ENCODE data around the gene IFT57. TPM values are rescaled to one million over a fixed set of nuclear protein-coding genes. Genes with fewer than 3 reads are reported as not detected.
"Not testable (repeated sequence)": the region's sequence is repeated elsewhere in the genome, so short reads cannot be mapped to it uniquely, and the experiment has no call there.

IFT57 gene, protein sequence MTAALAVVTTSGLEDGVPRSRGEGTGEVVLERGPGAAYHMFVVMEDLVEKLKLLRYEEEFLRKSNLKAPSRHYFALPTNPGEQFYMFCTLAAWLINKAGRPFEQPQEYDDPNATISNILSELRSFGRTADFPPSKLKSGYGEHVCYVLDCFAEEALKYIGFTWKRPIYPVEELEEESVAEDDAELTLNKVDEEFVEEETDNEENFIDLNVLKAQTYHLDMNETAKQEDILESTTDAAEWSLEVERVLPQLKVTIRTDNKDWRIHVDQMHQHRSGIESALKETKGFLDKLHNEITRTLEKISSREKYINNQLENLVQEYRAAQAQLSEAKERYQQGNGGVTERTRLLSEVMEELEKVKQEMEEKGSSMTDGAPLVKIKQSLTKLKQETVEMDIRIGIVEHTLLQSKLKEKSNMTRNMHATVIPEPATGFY
- total RNA-seq (ENCODE audit: unreplicated experiment) = 31.4 TPM
- long read RNA-seq, transcript IFT57-201 (11 exons, 3,203 nt) = major isoform, 25 of 31 reads
- long read RNA-seq, partial matches to known transcripts = 5 of 31 reads
- long read RNA-seq, other reads (novel, unspliced or antisense) = 1 of 31 reads

DNA sequence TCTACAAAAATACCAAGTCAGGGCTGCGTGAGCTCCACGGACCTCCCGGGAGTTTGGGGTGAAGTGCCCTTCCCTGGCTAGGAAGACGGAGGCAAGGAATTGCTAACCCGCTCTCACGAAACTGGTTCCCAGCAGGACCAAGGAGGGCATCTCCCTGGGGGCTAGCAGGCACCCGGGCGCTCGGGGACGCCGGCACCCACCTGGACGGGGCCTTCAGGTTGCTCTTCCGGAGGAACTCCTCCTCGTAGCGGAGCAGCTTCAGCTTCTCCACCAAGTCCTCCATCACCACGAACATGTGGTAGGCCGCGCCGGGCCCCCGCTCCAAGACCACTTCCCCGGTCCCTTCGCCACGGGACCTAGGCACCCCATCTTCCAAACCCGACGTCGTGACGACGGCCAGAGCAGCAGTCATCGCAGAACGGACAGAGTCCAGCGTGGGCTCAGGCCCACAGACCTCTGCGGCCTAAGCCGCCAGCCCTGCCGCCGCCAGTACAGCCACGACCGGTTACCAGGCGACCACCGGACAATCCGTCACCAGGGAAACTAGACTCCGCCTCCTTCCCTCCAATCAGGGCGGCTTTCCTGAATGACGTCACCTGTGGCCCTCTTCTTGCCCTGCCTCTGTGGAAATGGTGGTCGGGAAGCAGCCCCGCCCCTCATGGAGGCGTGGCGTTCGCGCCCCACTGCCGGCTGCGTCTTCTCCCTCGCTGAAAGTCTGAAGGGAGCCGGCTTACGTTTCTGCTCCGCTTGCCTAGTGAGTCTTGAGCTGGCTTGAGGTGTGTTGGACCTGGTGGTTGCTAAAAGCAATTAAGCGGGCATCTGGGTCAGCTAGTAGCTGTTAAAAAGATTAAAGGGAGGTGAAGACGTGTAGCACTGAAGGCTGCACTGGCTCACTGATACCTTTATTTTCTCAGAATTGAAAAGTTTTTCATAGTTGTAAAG, at the start of gene IFT57:
TSS of gene IFT57 (minus strand) at position 514 of the 942 bp plus-strand sequence. CDS start at position 412, 102 bp downstream.
- peak; percentile 96 for DNase-seq (ENCODE audit: low spot score)
- Mint-ChIP-seq H3K4me3 (ENCODE audit: unreplicated experiment) (peak within 1 kb of the TSS; percentile 98), H3K27me3 (ENCODE audit: unreplicated experiment) (peaks cover 6% of the 10 kb centered on the region), H3K27ac (ENCODE audit: unreplicated experiment) (peak within 1 kb of the TSS; percentile 99), H3K9me3 (ENCODE audit: unreplicated experiment) (peaks cover 4% of the 10 kb centered on the region), H3K4me1 (ENCODE audit: unreplicated experiment) (peaks cover 30% of the 10 kb centered on the region), H3K36me3 (ENCODE audit: low read depth, unreplicated experiment) (no peaks in the 10 kb centered on the region)
- no peak for TF ChIP-seq CTCF (IDR thresholded peaks at IDR 0.05; ENCODE audit: unreplicated experiment)

GRCh38 chr3:108271626-108272025, 49.4 kb upstream of the IFT57 start:
- H3K36me3 Mint-ChIP-seq (ENCODE audit: low read depth, unreplicated experiment) = no peaks in the 10 kb centered on the region
- no peaks in the 10 kb centered on the region for H3K9me3 Mint-ChIP-seq (ENCODE audit: unreplicated experiment)
- no peak overlapping the region for H3K4me3 Mint-ChIP-seq (ENCODE audit: unreplicated experiment)
- H3K27ac Mint-ChIP-seq (ENCODE audit: unreplicated experiment) = no peak overlapping the region
- TF ChIP-seq CTCF (IDR thresholded peaks at IDR 0.05; ENCODE audit: unreplicated experiment) = no peak
- DNase-seq (ENCODE audit: low spot score) = no peak
- H3K4me1 Mint-ChIP-seq (ENCODE audit: unreplicated experiment) = peaks cover 8% of the 10 kb centered on the region
- no peaks in the 10 kb centered on the region for H3K27me3 Mint-ChIP-seq (ENCODE audit: unreplicated experiment)

DNA sequence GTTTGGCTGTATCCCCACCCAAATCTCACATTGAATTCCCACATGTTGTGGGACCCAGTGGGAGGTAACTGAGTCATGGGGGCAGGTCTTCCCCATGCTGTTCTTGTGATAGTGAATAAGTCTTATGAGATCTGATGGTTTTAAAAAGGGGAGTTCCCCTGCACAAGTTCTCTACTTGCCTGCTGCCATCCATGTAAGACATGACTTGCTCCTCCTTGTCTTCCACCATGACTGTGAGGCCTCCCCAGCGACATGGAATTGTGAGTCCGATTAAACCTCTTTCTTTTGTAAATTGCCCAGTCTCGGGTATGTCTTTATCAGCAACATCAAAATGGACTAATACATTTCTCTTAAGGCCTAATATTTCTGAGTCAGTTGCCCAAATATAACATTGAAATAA, 46.0 kb upstream of the IFT57 start:
- not testable (repeated sequence) for DNase-seq (ENCODE audit: low spot score); H3K4me1 Mint-ChIP-seq (ENCODE audit: unreplicated experiment); H3K27ac Mint-ChIP-seq (ENCODE audit: unreplicated experiment); H3K27me3 Mint-ChIP-seq (ENCODE audit: unreplicated experiment); H3K4me3 Mint-ChIP-seq (ENCODE audit: unreplicated experiment); H3K9me3 Mint-ChIP-seq (ENCODE audit: unreplicated experiment); H3K36me3 Mint-ChIP-seq (ENCODE audit: low read depth, unreplicated experiment)

DNA sequence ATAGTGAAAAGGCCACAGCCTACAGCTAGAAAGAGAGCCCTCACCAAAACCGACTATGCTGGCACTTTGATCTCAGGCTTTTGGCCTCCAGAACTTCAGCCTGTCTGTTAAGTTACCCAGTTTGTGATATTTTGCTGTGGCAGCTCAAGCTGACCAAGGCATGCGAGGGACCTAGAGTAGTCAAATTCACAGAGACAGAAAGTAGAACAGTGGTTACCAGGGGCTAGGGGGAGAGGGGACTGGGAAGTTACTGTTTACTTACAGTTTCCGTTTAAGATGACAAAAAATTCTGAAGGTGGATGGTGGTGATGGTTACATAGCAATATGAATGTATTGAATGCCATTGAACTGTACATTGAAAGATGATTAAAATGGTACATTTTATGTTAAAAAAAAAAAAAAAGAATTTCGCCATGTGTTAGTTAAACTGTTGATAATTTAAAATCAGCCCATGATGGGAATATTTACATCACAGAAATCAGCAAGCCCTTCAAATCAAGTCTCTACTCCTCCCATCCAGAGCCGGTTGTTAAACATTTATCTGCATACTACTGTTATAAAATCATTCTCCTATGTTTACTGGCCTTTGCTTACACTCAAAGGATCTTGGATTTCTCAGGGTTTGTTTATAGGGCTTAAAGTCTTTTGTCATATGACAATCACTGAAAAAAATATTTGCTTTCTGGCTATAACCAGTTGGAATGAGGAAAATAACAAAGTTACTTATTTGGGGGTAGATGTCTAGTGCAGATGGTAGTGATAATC, 42.5 kb upstream of the IFT57 start:
- not testable (repeated sequence) for H3K9me3 Mint-ChIP-seq (ENCODE audit: unreplicated experiment); H3K4me1 Mint-ChIP-seq (ENCODE audit: unreplicated experiment); H3K27me3 Mint-ChIP-seq (ENCODE audit: unreplicated experiment); DNase-seq (ENCODE audit: low spot score); H3K36me3 Mint-ChIP-seq (ENCODE audit: low read depth, unreplicated experiment); H3K27ac Mint-ChIP-seq (ENCODE audit: unreplicated experiment); H3K4me3 Mint-ChIP-seq (ENCODE audit: unreplicated experiment)

DNA sequence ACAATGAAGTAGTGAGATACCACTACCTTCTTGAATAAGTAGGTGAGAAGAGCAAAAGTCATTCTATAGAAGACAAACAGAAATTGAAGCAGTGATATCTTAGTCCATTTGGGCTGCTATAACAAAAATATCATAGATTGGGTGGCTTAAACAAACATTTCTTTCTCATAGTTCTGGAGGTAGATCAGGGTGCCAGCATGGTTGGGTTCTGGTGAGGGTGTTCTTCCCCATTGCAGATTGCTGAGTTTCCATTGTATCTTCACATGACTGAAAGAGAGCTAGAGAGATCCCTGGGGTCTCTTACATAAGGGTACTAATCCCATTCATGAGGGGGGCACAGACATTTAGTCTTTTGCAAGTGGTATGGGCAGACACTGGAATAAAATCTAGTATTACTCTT, 32.9 kb upstream of the IFT57 start:
- Mint-ChIP-seq H3K4me1 (ENCODE audit: unreplicated experiment) (no peaks in the 10 kb centered on the region), H3K9me3 (ENCODE audit: unreplicated experiment) (no peaks in the 10 kb centered on the region), H3K36me3 (ENCODE audit: low read depth, unreplicated experiment) (no peaks in the 10 kb centered on the region), H3K27me3 (ENCODE audit: unreplicated experiment) (no peaks in the 10 kb centered on the region), H3K27ac (ENCODE audit: unreplicated experiment) (no peak overlapping the region), H3K4me3 (ENCODE audit: unreplicated experiment) (no peak overlapping the region)
- no peak for TF ChIP-seq CTCF (IDR thresholded peaks at IDR 0.05; ENCODE audit: unreplicated experiment)
- DNase-seq (ENCODE audit: low spot score) = no peak

All from endothelial cell (in vitro differentiated cells).